SK-N-MC (cell line): ENCODE data around the gene FLVCR1.
"Not testable (repeated sequence)": the region's sequence is repeated elsewhere in the genome, so short reads cannot be mapped to it uniquely, and the experiment has no call there.

Experiments
- EZH2 ChIP-seq: fragments of 200-600 bp; sonication (generic); IDR thresholded peaks from one replicate; pipeline ENCODE4 v1.6.1; 2017; ENCODE audit warnings: antibody characterized with exemption
- POLR2AphosphoS5 ChIP-seq: IDR thresholded peaks from 2 replicates; pipeline ENCODE4 v1.6.1; 2012; ENCODE audit warnings: mild to moderate bottlenecking, low read depth, low read length, borderline replicate concordance

DNA sequence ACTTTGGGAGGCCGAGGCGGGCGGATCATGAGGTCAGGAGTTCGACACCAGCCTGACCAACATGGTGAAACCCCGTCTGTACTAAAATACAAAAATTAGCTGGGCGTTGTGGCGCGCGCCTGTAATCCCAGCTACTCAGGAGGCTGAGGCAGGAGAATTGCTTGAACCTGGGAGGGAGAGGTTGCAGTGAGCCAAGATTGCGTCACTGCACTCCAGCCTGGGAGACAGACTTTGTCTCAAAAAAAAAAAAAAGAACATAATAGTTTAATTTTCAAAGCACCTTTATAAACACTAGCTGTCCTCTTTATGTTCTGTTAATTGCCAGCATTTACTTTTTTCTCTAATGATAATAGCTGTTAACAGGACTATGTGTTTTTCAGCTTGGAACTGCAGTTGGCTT, 5.3 kb downstream of the FLVCR1 start:
- TF ChIP-seq EZH2, POLR2AphosphoS5: not testable (repeated sequence)
